GM12801 (cell line): ENCODE data around the gene OCRL.

Experiments
- CTCF ChIP-seq: IDR thresholded peaks from one replicate; pipeline ENCODE4 v1.5.1; 2011; ENCODE audit warnings: control low read depth; ENCODE audit not compliant: insufficient read length; ENCODE audit errors: extremely low read depth

Gene OCRL

GRCh38 chrX:129576539-129576938, 36.5 kb downstream of the OCRL start:
- TF ChIP-seq CTCF, result no peak

- no peak for TF ChIP-seq CTCF
Measured at GRCh38 chrX:129577473-129577872, 37.4 kb downstream of the OCRL start.

GRCh38 chrX:129577877-129578276, 37.8 kb downstream of the OCRL start:
- no peak for TF ChIP-seq CTCF

- TF ChIP-seq CTCF, result no peak
Measured at GRCh38 chrX:129581904-129582303, 41.8 kb downstream of the OCRL start.

GRCh38 chrX:129585167-129585566, 45.1 kb downstream of the OCRL start:
- no peak for TF ChIP-seq CTCF

- no peak for TF ChIP-seq CTCF
Measured at GRCh38 chrX:129585691-129586090, 45.6 kb downstream of the OCRL start.

- TF ChIP-seq CTCF, result no peak
Measured at GRCh38 chrX:129586446-129586845, 46.4 kb downstream of the OCRL start.

- no peak for TF ChIP-seq CTCF
Measured at GRCh38 chrX:129590596-129590995, 50.5 kb downstream of the OCRL start.
